ENCODE results near the gene OR14C36.
"Not testable (repeated sequence)": the region's sequence is repeated elsewhere in the genome, so short reads cannot be mapped to it uniquely, and the experiment has no call there.

OR14C36 gene, protein sequence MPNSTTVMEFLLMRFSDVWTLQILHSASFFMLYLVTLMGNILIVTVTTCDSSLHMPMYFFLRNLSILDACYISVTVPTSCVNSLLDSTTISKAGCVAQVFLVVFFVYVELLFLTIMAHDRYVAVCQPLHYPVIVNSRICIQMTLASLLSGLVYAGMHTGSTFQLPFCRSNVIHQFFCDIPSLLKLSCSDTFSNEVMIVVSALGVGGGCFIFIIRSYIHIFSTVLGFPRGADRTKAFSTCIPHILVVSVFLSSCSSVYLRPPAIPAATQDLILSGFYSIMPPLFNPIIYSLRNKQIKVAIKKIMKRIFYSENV

DNA sequence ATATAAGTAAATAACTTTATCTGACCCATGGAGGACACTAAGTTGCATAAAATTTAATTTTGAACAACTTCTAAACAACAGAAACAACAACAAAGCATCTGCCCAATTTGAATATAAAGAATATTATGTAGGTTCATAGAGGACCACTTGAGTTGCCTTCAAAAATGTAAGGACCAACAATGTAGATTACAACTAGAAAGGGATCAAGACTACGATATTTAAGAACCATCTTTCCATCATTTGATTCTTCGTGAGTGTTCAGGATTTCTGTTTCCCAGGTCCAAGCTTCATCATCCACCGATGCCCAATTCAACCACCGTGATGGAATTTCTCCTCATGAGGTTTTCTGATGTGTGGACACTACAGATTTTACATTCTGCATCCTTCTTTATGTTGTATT is at the start of gene OR14C36:
TSS of gene OR14C36 (plus strand) at position 301 of the 400 bp plus-strand sequence. CDS start at position 301, 0 bp downstream.
- no peak for DNase-seq (ENCODE audit: low read depth)

DNA sequence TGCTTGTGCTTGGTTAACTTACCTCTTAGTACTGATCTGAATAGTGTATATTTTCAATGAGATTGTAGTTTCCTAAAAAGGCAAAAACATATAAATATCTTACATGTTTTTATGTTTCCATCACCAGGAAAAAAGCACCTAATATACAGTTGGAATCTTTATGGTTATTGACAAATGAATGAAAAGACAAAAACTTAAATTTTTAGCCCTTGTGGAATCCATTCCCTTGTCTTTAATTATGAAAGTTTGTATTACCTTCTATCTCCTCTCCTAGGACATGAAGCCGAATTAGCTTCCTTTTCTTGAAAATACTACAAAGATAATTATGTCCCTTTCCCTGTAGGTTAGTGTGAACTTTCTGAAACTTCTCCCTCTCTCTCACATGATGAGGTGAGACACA is 45.3 kb upstream of the OR14C36 start, which contains the start of gene OR2T12:
TSS of gene OR2T12 (minus strand) at position 101 of the 400 bp plus-strand sequence. CDS start 7,846 bp downstream, outside the sequence.
- no peak for DNase-seq (ENCODE audit: low read depth)

DNA sequence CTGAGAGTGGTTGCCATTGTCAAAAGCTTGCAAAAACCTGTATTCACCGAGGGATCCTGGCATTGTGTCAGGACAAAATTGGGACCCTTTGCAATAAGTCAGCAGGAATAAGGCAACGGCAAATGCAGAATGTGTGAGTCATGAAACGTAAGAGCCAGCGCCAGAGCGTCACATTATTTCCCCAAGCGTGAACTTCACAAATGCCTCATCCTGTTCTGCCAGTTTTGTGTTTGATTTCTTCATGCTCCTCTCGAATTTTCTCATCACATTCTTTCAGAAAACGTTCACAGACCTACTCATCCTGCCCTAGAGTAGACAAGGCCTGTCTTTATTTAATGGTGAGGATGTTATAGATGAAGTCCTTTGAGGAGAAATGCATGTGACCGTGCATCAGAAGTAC is 42.9 kb upstream of the OR14C36 start:
- not testable (repeated sequence) for DNase-seq (ENCODE audit: low read depth)

DNA sequence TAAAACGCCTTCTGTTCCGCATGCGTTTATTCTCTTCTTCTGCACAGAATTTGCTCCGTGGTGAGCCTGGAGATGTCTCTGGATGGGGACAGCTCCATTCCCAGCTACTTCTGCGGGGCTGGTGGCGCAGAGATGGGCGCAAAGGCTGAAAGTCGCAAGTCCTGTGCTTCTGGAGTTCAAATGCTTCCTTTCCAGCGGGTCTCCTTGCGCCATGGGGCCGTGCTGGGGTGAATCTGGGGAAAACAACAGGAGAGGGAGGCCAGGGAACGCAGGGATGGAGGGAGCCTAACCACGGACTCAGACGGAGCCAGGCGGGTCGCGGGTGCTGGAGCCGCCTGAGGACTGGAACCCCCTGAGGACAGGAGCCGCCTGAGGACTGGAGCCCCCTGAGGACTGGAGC is 42.5 kb upstream of the OR14C36 start:
- no peak for DNase-seq (ENCODE audit: low read depth)

DNA sequence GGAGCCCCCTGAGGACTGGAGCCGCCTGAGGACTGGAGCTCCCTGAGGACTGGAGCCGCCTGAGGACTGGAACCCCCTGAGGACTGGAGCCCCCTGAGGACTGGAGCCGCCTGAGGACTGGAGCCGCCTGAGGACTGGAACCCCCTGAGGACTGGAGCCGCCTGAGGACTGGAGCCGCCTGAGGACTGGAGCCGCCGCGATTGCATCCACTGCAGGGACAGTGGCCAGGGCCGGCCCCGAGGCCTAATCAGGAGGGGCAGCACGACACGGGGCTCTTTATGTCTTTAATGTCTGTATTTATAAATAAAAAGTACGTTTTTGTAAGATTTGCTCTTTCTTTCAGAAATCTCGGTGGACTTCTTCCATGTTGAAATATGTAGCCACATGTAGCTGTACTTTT is 41.8 kb upstream of the OR14C36 start:
- DNase-seq (ENCODE audit: low read depth) = not testable (repeated sequence)

DNA sequence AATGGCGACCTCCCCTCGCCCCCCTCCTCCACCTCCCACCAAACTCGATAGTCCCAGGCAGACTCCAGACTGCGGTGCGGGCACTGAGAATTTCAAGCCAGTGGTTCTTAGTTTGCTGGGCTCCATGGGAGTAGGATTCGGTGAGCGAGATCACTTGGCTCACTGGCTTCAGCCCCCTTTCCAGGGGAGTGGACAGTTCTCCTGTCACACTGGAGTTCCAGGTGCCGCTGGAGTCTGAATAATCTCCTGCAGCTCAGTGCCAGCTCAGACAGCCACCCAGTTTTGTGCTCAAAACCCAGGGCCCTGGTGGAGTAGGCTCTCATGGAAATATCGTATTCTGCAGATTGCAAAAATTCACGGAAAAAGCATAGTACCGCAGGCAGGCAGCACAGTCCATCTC is 31.8 kb upstream of the OR14C36 start:
- no peak for DNase-seq (ENCODE audit: low read depth)

DNA sequence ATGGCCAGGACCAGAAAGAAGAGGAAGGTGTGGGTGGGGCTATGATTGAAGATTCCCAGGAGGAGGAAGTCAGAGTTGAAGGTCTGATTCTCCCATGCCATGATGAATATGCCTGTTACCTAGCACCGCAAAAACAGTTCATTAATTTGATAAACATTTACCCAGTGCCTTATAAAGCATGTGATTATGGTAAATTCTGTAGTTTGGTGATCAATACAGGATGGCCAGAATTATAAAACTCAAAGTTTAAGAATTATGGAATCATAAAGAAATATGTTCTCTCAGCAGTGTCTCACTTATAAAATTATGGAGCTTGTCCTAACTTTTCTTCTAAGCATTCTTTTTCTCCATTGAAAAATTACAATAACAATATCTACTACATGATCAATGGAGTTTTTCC is 24.1 kb upstream of the OR14C36 start, which contains the start of gene OR2M7:
TSS of gene OR2M7 (minus strand) at position 101 of the 400 bp plus-strand sequence. CDS start at position 101, 0 bp downstream.
- no peak for DNase-seq (ENCODE audit: low read depth)

DNA sequence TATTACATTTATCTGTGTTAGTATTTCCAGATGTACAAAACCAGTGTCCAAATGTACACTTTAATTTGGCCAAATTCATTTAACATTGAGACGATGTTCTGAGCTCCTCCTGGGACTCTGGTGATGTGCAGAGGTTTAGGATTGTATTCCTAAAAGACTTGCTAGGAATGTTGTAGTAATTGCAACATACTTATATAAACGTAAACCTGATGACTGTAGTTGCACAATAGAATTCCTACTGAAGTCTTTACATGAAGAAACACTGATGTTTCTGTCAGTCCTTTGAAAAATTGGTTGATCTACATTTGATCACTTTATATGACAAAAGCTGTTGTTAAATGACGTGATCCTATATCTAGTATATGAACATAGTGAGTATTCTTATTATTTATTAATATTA is 5.1 kb upstream of the OR14C36 start:
- DNase-seq (ENCODE audit: low read depth) = no peak

DNA sequence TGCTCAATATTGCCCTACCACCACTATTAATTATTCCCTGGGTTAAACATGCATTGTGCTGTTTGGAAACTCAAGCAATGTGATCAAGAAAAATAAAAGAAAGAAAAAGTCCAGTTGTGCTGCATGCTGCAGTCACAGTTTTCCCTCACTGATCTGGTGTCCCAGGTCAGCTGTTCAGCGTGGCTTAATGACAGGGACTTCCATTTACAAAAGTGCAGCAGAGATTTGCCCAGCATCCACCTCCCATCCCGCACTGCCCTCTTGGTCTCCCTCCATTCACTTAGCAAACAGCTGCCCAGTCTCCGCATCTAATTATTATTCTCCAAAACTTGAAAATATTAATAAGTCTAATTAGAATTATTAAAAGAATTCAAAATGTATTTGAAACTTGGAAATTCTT is 10.8 kb downstream of the OR14C36 start:
- DNase-seq (ENCODE audit: low read depth) = no peak

DNA sequence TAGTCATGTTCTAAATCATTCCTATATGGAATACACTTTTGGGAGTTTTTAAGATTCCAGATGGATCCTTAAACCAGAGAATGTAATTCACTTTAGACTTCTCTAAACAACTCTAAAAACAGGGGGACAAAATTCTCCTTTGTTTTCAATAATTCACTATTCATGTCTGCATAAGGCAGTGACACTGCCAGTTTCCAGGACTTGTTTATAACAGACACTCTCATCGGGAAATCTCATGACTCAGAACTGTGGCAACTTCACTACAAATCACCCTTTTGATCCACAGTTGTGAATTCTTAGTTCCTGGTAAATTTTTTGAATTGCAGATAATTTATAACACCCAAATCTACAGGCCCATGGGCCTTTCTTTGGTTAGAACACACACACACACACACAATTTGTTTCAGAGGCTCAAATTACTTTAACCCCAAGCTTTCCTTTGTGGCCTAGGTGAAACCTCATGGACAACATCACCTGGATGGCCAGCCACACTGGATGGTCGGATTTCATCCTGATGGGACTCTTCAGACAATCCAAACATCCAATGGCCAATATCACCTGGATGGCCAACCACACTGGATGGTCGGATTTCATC is 12.6 kb downstream of the OR14C36 start, which contains the start of gene OR2T4:
TSS of gene OR2T4 (plus strand) at position 545 of the 595 bp plus-strand sequence. CDS start at position 545, 0 bp downstream.
- no peak for DNase-seq (ENCODE audit: low read depth)

DNA sequence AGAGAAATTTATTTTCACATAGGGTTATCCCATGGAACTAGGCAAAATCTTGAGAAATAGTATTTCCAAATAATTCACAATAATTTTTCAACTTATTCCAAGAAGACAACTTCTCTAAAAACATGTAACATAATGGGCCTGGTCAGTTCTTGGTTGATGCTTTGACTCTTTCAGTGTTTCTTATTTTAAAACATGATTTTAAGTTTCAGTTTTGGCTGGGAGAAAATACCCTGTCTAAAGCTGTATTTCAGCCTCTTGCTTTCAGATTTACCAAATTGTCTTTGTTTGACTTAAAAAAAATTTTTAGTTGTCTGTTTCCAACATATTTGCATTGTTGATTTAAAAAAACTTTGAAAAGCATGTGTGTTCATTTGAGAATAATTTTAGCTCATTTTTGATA is 18.0 kb downstream of the OR14C36 start:
- DNase-seq (ENCODE audit: low read depth) = no peak

DNA sequence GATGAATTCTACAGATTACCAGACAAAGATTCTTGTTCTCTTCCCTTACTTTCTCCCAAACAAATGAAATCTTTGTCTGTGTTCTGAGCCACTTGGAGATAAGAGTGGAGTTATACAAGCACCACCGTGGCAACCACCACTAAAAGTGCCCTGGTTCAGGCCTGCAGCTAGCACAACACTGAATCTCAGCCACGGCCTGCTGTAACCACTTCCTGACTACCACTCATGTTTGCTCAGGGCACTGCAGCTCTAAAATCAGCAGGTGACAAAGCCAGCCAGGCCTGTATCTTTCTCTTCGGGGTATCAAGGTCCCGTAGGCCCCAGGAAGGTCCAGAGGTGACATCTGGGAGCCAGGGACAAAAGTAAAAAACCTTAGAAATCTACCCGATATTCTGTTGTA is 23.8 kb downstream of the OR14C36 start:
- DNase-seq (ENCODE audit: low read depth) = no peak

DNA sequence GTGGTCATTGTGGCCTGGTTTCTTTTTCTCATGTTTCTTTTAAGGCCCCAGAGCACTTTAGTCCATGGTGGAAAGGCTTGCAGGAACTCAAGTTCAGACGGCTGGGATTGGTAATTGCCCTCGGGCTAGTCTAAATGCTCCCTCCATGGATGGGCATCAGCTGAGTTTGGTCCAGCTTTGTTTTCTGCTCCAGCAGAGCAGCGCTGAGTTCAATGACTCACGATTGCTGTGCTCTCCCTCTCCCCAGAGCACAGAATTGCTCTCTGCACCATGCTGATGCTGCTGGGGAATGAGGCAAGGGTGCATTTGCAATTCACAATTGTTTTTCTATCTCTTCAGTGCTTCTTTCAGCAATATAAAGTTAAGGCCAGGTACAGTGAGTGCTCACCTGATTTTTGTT is 25.2 kb downstream of the OR14C36 start:
- no peak for DNase-seq (ENCODE audit: low read depth)

DNA sequence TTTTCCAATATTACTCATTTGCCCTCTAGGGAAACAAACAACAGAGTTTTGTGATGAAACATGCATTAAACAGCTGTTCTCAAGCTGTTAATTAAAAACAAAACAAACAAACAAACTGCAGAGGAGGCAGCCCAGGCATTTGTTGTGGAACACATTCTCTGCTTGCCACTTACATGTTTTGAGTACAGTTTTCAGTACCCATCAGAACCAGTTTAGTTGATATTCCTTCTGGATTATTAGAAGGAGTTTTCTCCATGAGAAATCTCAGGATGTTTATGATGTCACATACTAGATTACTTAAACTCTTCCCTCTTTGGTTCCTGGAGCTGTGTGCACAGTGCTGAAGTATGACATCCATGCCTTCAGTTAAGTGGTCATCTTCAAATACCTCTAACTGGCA is 26.9 kb downstream of the OR14C36 start, which contains the start of gene OR2T6:
TSS of gene OR2T6 (plus strand) at position 301 of the 400 bp plus-strand sequence. CDS start 11,863 bp downstream, outside the sequence.
- no peak for DNase-seq (ENCODE audit: low read depth)

DNA sequence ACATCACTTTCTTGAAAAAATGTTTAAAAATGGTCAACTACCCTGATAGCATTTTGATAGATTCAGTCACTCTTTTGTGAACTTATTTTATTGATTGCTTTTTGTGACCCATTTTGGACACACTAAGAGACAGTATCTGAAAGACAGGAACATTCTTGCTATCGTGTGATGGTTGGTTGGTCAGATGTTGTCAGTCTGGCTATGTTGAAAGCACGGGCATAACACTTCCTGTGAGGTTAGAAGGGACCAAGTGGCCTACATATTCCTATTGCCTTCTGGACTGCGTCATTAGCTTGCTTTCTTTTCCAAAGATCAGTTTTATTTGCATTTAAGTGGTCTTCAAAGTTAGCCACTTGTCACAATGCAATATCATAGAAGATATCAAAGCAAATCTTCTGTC is 28.3 kb downstream of the OR14C36 start:
- DNase-seq (ENCODE audit: low read depth) = no peak

DNA sequence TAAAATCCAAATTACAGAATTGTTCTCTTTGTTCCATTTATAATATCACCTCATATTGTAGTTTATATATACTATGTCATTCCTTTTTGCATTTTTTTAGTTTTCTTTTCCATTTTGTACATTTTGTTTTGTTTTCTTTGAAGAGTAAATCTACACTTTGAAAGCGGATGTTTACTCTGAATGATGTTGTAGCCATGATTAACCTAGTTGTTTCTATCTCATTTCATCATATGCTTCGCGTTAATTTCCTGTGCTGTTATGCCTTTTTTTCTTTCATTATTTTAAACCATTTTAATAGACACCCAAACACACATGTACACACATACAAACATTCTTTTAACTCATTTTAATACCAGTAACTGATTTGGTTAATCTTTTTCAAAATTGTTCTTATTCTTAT is 32.3 kb downstream of the OR14C36 start:
- no peak for DNase-seq (ENCODE audit: low read depth)

DNA sequence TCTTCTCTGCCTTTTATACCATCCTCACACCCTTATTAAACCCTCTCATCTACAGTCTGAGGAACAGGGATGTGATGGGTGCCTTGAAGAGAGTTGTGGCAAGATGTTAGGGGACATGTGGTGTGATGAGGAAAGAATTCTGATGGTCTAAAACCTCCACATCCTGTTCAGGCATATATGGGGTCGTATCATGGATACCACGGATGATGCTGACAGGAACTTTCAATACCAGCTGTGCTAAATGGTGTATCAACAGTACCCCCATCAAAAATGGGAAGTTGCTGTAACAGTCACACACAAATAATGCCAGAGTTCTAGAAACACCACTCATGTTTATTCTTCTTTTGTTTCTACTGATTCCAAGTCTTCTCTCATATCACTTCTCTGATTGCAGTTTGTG is 39.9 kb downstream of the OR14C36 start:
- no peak for DNase-seq (ENCODE audit: low read depth)

DNA sequence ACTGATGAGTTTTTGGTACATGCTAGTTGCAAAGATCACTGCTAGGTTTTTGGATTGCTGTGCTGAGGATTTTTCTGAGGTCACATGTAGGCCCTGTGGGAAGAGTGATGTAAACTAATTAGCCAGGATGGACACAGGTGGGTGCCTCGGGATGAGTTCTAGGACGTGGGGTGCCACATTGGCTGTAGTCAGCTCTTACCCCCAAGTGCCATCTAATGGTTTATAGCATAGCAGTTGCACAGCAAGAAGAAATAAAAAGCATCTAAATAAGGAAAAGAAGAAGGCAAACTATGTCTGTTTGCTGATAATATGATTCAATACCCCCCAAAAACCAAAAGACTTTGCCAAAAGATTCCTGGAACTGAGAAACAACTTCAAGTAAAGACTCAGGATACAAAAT is 44.5 kb downstream of the OR14C36 start:
- no peak for DNase-seq (ENCODE audit: low read depth)
